Nephron progenitor cell (in vitro differentiated cells): ENCODE measurements around the gene GSTM2.

Source experiments
- DNase-seq: peaks from one replicate; pipeline ENCODE4 v3.0.0; 2021
- H3K27ac Mint-ChIP-seq: 2 replicates; pipeline ENCODE4 v1.8.0; 2021; ENCODE audit warnings: mild to moderate bottlenecking, moderate library complexity, mixed read lengths
- H3K27me3 Mint-ChIP-seq: 2 replicates; pipeline ENCODE4 v1.8.0; 2021; ENCODE audit warnings: mild to moderate bottlenecking, low read depth, mixed read lengths; ENCODE audit not compliant: poor library complexity
- H3K36me3 Mint-ChIP-seq: 2 replicates; pipeline ENCODE4 v1.8.0; 2021; ENCODE audit warnings: low read depth, mixed read lengths
- H3K4me1 Mint-ChIP-seq: 2 replicates; pipeline ENCODE4 v1.8.0; 2021; ENCODE audit warnings: mixed read lengths
- H3K4me3 Mint-ChIP-seq: 2 replicates; pipeline ENCODE4 v1.8.0; 2021; ENCODE audit warnings: mild to moderate bottlenecking, moderate library complexity, mixed read lengths
- H3K9me3 Mint-ChIP-seq: 2 replicates; pipeline ENCODE4 v1.8.0; 2021; ENCODE audit warnings: mild to moderate bottlenecking, moderate library complexity, mixed read lengths
- CTCF ChIP-seq: fragments of 200-600 bp; sonication (generic); IDR thresholded peaks from 2 replicates; pipeline ENCODE4 v1.5.0; 2021; ENCODE audit warnings: antibody characterized with exemption

Gene GSTM2

GRCh38 chr1:109667452-109668122, at the start of gene GSTM2:
GSTM2 (plus strand) TSS chr1:109668057; CDS start chr1:109668116, 59 bp downstream.
- no peak for TF ChIP-seq CTCF
- peak within 1 kb of the TSS; percentile 85 for H3K4me3 Mint-ChIP-seq
- no peaks in the 10 kb centered on the region for H3K9me3 Mint-ChIP-seq
- H3K4me1 Mint-ChIP-seq, result peaks cover 39% of the 10 kb centered on the region
- H3K36me3 Mint-ChIP-seq, result peaks cover 24% of the 10 kb centered on the region
- peak within 1 kb of the TSS; percentile 21 for H3K27ac Mint-ChIP-seq
- peaks cover 4% of the 10 kb centered on the region for H3K27me3 Mint-ChIP-seq
- DNase-seq, result peak; percentile 96

GRCh38 chr1:109618661-109619575, 48.9 kb upstream of the GSTM2 start:
- Mint-ChIP-seq H3K9me3 (no peaks in the 10 kb centered on the region), H3K27ac (no peak overlapping the region), H3K36me3 (no peaks in the 10 kb centered on the region), H3K27me3 (peaks cover 3% of the 10 kb centered on the region), H3K4me1 (peaks cover 73% of the 10 kb centered on the region), H3K4me3 (peak overlapping the region; percentile 95)
- no peak for TF ChIP-seq CTCF
- no peak for DNase-seq

- Mint-ChIP-seq H3K27ac (peak within 1 kb of the TSS; percentile 98), H3K9me3 (no peaks in the 10 kb centered on the region), H3K36me3 (no peaks in the 10 kb centered on the region), H3K4me1 (peaks cover 81% of the 10 kb centered on the region), H3K4me3 (peak within 1 kb of the TSS; percentile 95), H3K27me3 (peaks cover 2% of the 10 kb centered on the region)
- peak; percentile 77 for DNase-seq
- TF ChIP-seq CTCF, result no peak
These were observed 48.1 kb upstream of the GSTM2 start, which contains the start of the genes AMPD2 and GNAT2 for GRCh38 chr1:109619576-109620400. AMPD2 (plus strand) TSS chr1:109619837; CDS start chr1:109621176, 1,339 bp downstream. GNAT2 (minus strand) TSS chr1:109619616; CDS start chr1:109612870, 6,746 bp downstream.

- peak overlapping the region; percentile 95 for H3K4me3 Mint-ChIP-seq
- H3K27ac Mint-ChIP-seq, result peak overlapping the region; percentile 98
- H3K36me3 Mint-ChIP-seq, result no peaks in the 10 kb centered on the region
- peaks cover 2% of the 10 kb centered on the region for H3K27me3 Mint-ChIP-seq
- H3K9me3 Mint-ChIP-seq, result no peaks in the 10 kb centered on the region
- peak; percentile 49 for DNase-seq
- no peak for TF ChIP-seq CTCF
- peaks cover 85% of the 10 kb centered on the region for H3K4me1 Mint-ChIP-seq
These were observed 47.5 kb upstream of the GSTM2 start for GRCh38 chr1:109620401-109620791.

GRCh38 chr1:109620841-109621286, 47.0 kb upstream of the GSTM2 start:
- peaks cover 2% of the 10 kb centered on the region for H3K27me3 Mint-ChIP-seq
- peaks cover 85% of the 10 kb centered on the region for H3K4me1 Mint-ChIP-seq
- H3K9me3 Mint-ChIP-seq, result no peaks in the 10 kb centered on the region
- H3K4me3 Mint-ChIP-seq, result peak overlapping the region; percentile 95
- peaks cover under 1% of the 10 kb centered on the region for H3K36me3 Mint-ChIP-seq
- peak; percentile 93 for DNase-seq
- H3K27ac Mint-ChIP-seq, result peak overlapping the region; percentile 98
- TF ChIP-seq CTCF, result no peak
